GM12878 (cell line): Measurements from ENCODE around the gene COL23A1. TPM values are rescaled to one million over a fixed set of nuclear protein-coding genes. Genes with fewer than 3 reads are reported as not detected.

ENCODE experiments used
- ATAC-seq: fragments of 200-7000 bp; cut with Tn5 transposase; 3 replicates; pipeline ENCODE4 v1.9.1; 2020; ENCODE audit warnings: mild to moderate bottlenecking, moderate library complexity
- BruUV-seq: library from RNA; stranded (reverse); fragments of 400-500 nt; replicated peaks from 2 replicates; lab custom pipeline; 2021; lab: Mats Ljungman, UMichigan
- CTCF ChIA-PET: fragments of 300-600 bp; sonication (Branson Sonifier 250); formaldehyde crosslinking; extraction: SDS; loops from one replicate; lab custom pipeline; 2021; ENCODE audit warnings: inconsistent platforms; lab: Yijun Ruan, JAX
- POLR2A ChIA-PET: fragments of 350-600 bp; formaldehyde crosslinking; extraction: SDS; loops from one replicate; lab custom pipeline; 2021; ENCODE audit warnings: inconsistent platforms; lab: Charles Lee
- RAD21 ChIA-PET: fragments of 300-600 bp; sonication (Branson Sonifier 250); formaldehyde crosslinking; loops from one replicate; lab custom pipeline; 2023; ENCODE audit warnings: antibody characterized with exemption; ENCODE audit not compliant: unreplicated experiment; lab: Charles Lee
- SMC1A ChIA-PET: fragments of 300-600 bp; sonication (Branson Sonifier 250); formaldehyde crosslinking; loops from one replicate; lab custom pipeline; 2023; ENCODE audit not compliant: unreplicated experiment, uncharacterized antibody; lab: Charles Lee
- DNase-seq: peaks from one replicate; pipeline ENCODE4 v3.0.0-alpha.2; 2011; ENCODE audit warnings: low read depth, low spot score
- FAIRE-seq: peaks from 3 replicates; lab custom pipeline; 2011; peaks lifted over from hg19 to GRCh38; lab: Jason Lieb, UNC
- H2AFZ ChIP-seq: 2 replicates; pipeline ENCODE4 v1.6.0; 2011; ENCODE audit warnings: low read depth, low read length, control low read depth; ENCODE audit not compliant: control insufficient read depth
- H3K27ac ChIP-seq: 2 replicates; pipeline ENCODE4 v1.5.1; 2011; ENCODE audit warnings: control low read depth; ENCODE audit not compliant: control insufficient read depth, insufficient read depth
- H3K27me3 ChIP-seq, 2 experiments: replicated peaks in 1 of 2; 2 replicates each; pipeline versions ENCODE4 v1.6.0 to v1.6.1; 2011; ENCODE audit warnings: low read length in 1 of 2; ENCODE audit not compliant: control insufficient read depth in 2 of 2, insufficient read depth in 2 of 2
- H3K36me3 ChIP-seq, 2 experiments: 2 replicates each; pipeline ENCODE4 v1.5.1; 2011; ENCODE audit warnings: low read length in 1 of 2; ENCODE audit not compliant: control insufficient read depth in 2 of 2, insufficient read depth in 2 of 2
- H3K4me1 ChIP-seq: 2 replicates; pipeline ENCODE4 v1.6.1; 2011; ENCODE audit warnings: mild to moderate bottlenecking, low read length, moderate library complexity, mixed read lengths; ENCODE audit not compliant: control insufficient read depth, insufficient read depth
- H3K4me2 ChIP-seq: 2 replicates; pipeline ENCODE4 v1.6.0; 2011; ENCODE audit warnings: control low read depth; ENCODE audit not compliant: control insufficient read depth, insufficient read depth
- H3K4me3 ChIP-seq: fragments of 200-600 bp; sonication (generic); 2 replicates; pipeline ENCODE4 v1.5.1; 2016
- H3K79me2 ChIP-seq: 2 replicates; pipeline ENCODE4 v1.6.0; 2011; ENCODE audit warnings: low read length; ENCODE audit not compliant: control insufficient read depth, insufficient read depth
- H3K9ac ChIP-seq: 2 replicates; pipeline ENCODE4 v1.8.0; 2011; ENCODE audit warnings: low read length, control low read depth, mixed read lengths; ENCODE audit not compliant: control insufficient read depth, insufficient read depth
- H3K9me3 ChIP-seq: replicated peaks from 3 replicates; pipeline ENCODE4 v1.5.1; 2011; ENCODE audit warnings: mild to moderate bottlenecking, low read length; ENCODE audit not compliant: control insufficient read depth, insufficient read depth
- H4K20me1 ChIP-seq: 2 replicates; pipeline ENCODE4 v1.6.0; 2011; ENCODE audit not compliant: control insufficient read depth, insufficient read depth
- BACH1 ChIP-seq: fragments of 450-650 bp; IDR thresholded peaks from 2 replicates; pipeline ENCODE4 v1.6.1; 2017; ENCODE audit warnings: mild to moderate bottlenecking, borderline replicate concordance
- BCL11A ChIP-seq: IDR thresholded peaks from 2 replicates; pipeline ENCODE4 v1.6.1; 2011; ENCODE audit warnings: low read depth, low read length
- BHLHE40 ChIP-seq, 2 experiments: fragments of 450-650 bp in 1 of 2; IDR thresholded peaks; 2 replicates each; pipeline ENCODE4 v1.6.1; 2011 to 2017; ENCODE audit warnings: low read depth in 2 of 2, borderline replicate concordance in 1 of 2, improper control_type of control experiment in 1 of 2, low read length in 1 of 2, mild to moderate bottlenecking in 1 of 2
- CHD4 ChIP-seq: fragments of 200-600 bp; sonication (generic); IDR thresholded peaks from 2 replicates; pipeline ENCODE4 v1.6.1; 2016; ENCODE audit warnings: mild to moderate bottlenecking
- DPF2 ChIP-seq: fragments of 450-650 bp; IDR thresholded peaks from 2 replicates; pipeline ENCODE4 v1.6.1; 2017; ENCODE audit warnings: mild to moderate bottlenecking
- FOXK2 ChIP-seq: fragments of 450-650 bp; IDR thresholded peaks from 2 replicates; pipeline ENCODE4 v1.6.1; 2017; ENCODE audit warnings: mild to moderate bottlenecking, moderate library complexity
- MEF2B ChIP-seq: fragments of 450-650 bp; IDR thresholded peaks from 2 replicates; pipeline ENCODE4 v1.6.1; 2018; ENCODE audit warnings: mild to moderate bottlenecking, moderate library complexity; ENCODE audit not compliant: partially characterized antibody, poor library complexity, severe bottlenecking
- MLLT1 ChIP-seq: fragments of 450-650 bp; IDR thresholded peaks from 2 replicates; pipeline ENCODE4 v1.6.1; 2016; ENCODE audit warnings: mild to moderate bottlenecking
- MTA2 ChIP-seq: fragments of 450-650 bp; IDR thresholded peaks from 2 replicates; pipeline ENCODE4 v1.6.1; 2016; ENCODE audit warnings: low read depth, mild to moderate bottlenecking, moderate library complexity
- NRF1 ChIP-seq: conservative IDR thresholded peaks from 2 replicates; pipeline ENCODE4 v1.6.1; 2011; ENCODE audit warnings: mild to moderate bottlenecking, low read depth, low read length, improper control_type of control experiment
- RB1 ChIP-seq: fragments of 450-650 bp; formaldehyde crosslinking; IDR thresholded peaks from 2 replicates; pipeline ENCODE4 v1.6.1; 2017; ENCODE audit warnings: mild to moderate bottlenecking, borderline replicate concordance
- TCF7 ChIP-seq: IDR thresholded peaks from 2 replicates; pipeline ENCODE4 v1.6.1; 2014; ENCODE audit warnings: antibody characterized with exemption, borderline replicate concordance
- YY1 ChIP-seq: IDR thresholded peaks from 2 replicates; pipeline ENCODE4 v1.6.1; 2011; ENCODE audit warnings: low read depth, mild to moderate bottlenecking, low read length
- ZNF274 ChIP-seq: IDR thresholded peaks from one replicate; pipeline ENCODE4 v1.8.0; 2011; ENCODE audit not compliant: insufficient read length, insufficient read depth
- WGBS: methylation state at CpG from one replicate; pipeline ENCODE4 v1.1.6; 2016; ENCODE audit warnings: low lambda C conversion rate; ENCODE audit not compliant: insufficient replicate concordance, insufficient coverage; ENCODE audit errors: missing lambda C conversion rate; 5-methylcytosine and 5-hydroxymethylcytosine counted together
- in situ Hi-C: fragments of 300-500 bp; cut with MboI; formaldehyde crosslinking; loops from 9 replicates; pipeline ENCODE4 v1.14.3; 2018; ENCODE audit warnings: mixed read lengths
- intact Hi-C: fragments of 100-400 bp; cut with micrococcal nuclease; formaldehyde crosslinking; loops from one replicate; pipeline ENCODE4 v1.14.2; 2022; ENCODE audit not compliant: unreplicated experiment
- polyA plus RNA-seq, 11 experiments: library from polyadenylated mRNA; depleted of rRNA in 4 of 11; unstranded in 6 of 11; stranded (reverse) in 5 of 11; fragments of >200 nt; fragmentation: Nextera tagmentation in 4 of 11; fragmentation: Illumina TruSeq in 1 of 11; extraction: Ambion mirVana in 4 of 11; extraction: Trizol in 1 of 11; gene quantifications; 1 replicate in 1 of 11; 2 replicates in 10 of 11; pipeline versions ENCODE4 v1.2.1 to v1.2.3, GENCODE V29; 2011 to 2016; ENCODE audit warnings: inconsistent platforms in 2 of 11, missing spikeins in 2 of 11, low read depth in 1 of 11
- total RNA-seq, 4 experiments: library from RNA; depleted of rRNA in 3 of 4; stranded (reverse); fragments of >200 nt in 3 of 4; fragmentation: Illumina TruSeq in 1 of 4; extraction: Trizol in 1 of 4; gene quantifications; 2 replicates each; pipeline versions ENCODE4 v1.2.1 to v1.2.3, GENCODE V29; 2013 to 2021
- TF ChIP-seq, protein P1 (sequence below): fragments of 450-650 bp; IDR thresholded peaks from 2 replicates; pipeline ENCODE4 v1.6.1; 2016; ENCODE audit warnings: mild to moderate bottlenecking
- TF ChIP-seq, protein P2 (sequence below): IDR thresholded peaks from 2 replicates; pipeline ENCODE4 v1.6.1; 2012; ENCODE audit warnings: low read depth, low read length, improper control_type of control experiment

The COL23A1 gene
- total and polyA plus RNA-seq, 10 of the 15 experiments (the other 5 are each of a cell fraction or from before 2014, with no cell fraction given): 0.03 to 0.83 (median 0.09) TPM; not detected in 5

GRCh38 chr5:178216088-178216534 lies 374.1 kb downstream of the COL23A1 start:
- Histone ChIP-seq H3K79me2 (no peaks in the 10 kb centered on the region; the same call in 1 of the 2 replicates), H3K9ac (no peak overlapping the region), H3K4me1 (no peaks in the 10 kb centered on the region; the same call in 1 of the 2 replicates), H3K4me3 (no peak overlapping the region), H2AFZ (no peak overlapping the region), H3K27me3 (no peaks in the 10 kb centered on the region), H4K20me1 (no peaks in the 10 kb centered on the region; the same call in 1 of the 2 replicates), H3K36me3 (peaks cover 34% of the 10 kb centered on the region in 2 experiments), H3K9me3 (no peaks in the 10 kb centered on the region), H3K4me2 (no peak overlapping the region), H3K27ac (no peak overlapping the region)
- FAIRE-seq (no peak), ATAC-seq (peak; percentile 36), DNase-seq (no peak)
- intact Hi-C loops: no loop called here
- ChIA-PET POLR2A (interaction anchor here (1.0 to 3.9 kb wide), 2 partner anchors 10 to 12 kb away, joined by 3 to 13 read pairs; partner anchors contain the start of gene HNRNPAB), SMC1A (interaction anchor here (1.0 to 1.5 kb wide), 3 partner anchors 9 to 18 kb away, joined by 3 to 6 read pairs (median 4); no protein-coding TSS in a partner anchor), RAD21 (no interaction called here), CTCF (interaction anchor here (0.6 to 1.8 kb wide), 2 partner anchors 9 to 65 kb away, joined by 3 to 12 read pairs; no protein-coding TSS in a partner anchor)
- peak; percentile 56; the same call in 1 of the 2 replicates for TF ChIP-seq DPF2
- no peak for TF ChIP-seq NRF1
- TF ChIP-seq MLLT1: no peak
- peak; percentile 13; the same call in 1 of the 2 replicates for TF ChIP-seq BCL11A
- TF ChIP-seq BHLHE40 (IDR thresholded peaks at IDR 0.05; ENCODE audit: borderline replicate concordance in 1 of 2, low read depth in 2 of 2, low read length in 1 of 2): 0 out of 4 replicates have a peak, but pooled peaks have one; percentile 24 to 27
- TF ChIP-seq YY1: no peak
- no peak for TF ChIP-seq RB1
- peak; percentile 22 for TF ChIP-seq MEF2B
- TF ChIP-seq, protein P1, sequence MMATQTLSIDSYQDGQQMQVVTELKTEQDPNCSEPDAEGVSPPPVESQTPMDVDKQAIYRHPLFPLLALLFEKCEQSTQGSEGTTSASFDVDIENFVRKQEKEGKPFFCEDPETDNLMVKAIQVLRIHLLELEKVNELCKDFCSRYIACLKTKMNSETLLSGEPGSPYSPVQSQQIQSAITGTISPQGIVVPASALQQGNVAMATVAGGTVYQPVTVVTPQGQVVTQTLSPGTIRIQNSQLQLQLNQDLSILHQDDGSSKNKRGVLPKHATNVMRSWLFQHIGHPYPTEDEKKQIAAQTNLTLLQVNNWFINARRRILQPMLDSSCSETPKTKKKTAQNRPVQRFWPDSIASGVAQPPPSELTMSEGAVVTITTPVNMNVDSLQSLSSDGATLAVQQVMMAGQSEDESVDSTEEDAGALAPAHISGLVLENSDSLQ: peak; percentile 46; the same call in 1 of the 2 replicates
- peak; percentile 97 for TF ChIP-seq MTA2
- no peak for TF ChIP-seq ZNF274
- 0 out of 2 replicates have a peak, but pooled peaks have one; percentile 31 for TF ChIP-seq BACH1
- no peak for TF ChIP-seq FOXK2
- no peak for TF ChIP-seq TCF7
- no peak for TF ChIP-seq CHD4
- TF ChIP-seq, protein P2, sequence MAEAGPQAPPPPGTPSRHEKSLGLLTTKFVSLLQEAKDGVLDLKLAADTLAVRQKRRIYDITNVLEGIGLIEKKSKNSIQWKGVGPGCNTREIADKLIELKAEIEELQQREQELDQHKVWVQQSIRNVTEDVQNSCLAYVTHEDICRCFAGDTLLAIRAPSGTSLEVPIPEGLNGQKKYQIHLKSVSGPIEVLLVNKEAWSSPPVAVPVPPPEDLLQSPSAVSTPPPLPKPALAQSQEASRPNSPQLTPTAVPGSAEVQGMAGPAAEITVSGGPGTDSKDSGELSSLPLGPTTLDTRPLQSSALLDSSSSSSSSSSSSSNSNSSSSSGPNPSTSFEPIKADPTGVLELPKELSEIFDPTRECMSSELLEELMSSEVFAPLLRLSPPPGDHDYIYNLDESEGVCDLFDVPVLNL: no peak
- WGBS: 54% methylated on average over 5 of the region's 5 CpGs
- in situ Hi-C loops: no loop called here
- TSS peak; percentile 14 for BruUV-seq
